Fibroblast of upper back skin (primary cell): ENCODE results near the gene ZFYVE28.
A peak's percentile ranks its signal among the peaks of the same experiment; 100 is the strongest.

ENCODE experiments used
- DNase-seq: peaks from one replicate; pipeline ENCODE4 v3.0.0-alpha.2; 2013

ZFYVE28 gene

GRCh38 chr4:2343476-2343875, 75.0 kb downstream of the ZFYVE28 start:
- no peak for DNase-seq

DNA sequence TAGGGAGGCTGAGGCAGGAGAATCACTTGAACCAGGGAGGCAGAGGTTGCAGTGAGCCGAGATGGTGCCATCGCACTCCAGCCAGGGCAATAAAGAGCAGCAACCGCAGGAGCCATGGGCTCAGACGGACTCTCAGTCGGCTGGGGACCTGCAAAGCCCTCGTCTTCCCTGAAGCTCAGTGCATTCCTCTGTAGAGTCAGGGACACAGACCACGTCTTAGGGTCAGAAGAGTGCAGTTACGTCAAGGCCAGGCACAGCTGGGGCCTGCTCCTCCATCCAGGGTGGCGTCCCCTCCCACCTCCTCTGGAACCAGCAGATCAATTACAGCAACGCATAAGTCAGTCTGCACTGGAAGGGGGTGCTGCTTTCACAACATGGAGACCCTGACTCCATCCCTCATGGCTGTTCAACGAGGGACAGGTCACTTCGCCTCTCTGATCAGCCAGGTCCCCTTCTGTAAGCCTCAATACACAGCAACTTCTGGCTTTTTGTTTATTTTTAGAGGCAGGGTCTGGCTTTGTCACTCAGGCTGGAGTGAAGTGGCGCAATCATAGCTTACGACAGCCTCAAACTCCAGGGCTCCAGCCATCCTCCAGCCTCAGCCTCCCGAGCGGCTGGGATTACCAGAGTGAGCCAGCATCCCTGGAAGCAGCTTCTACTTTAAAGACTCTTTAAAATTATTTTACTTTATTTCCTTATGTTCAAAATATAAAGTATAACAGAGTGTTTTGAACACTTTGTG, 76.4 kb downstream of the ZFYVE28 start:
- DNase-seq: no peak

DNA sequence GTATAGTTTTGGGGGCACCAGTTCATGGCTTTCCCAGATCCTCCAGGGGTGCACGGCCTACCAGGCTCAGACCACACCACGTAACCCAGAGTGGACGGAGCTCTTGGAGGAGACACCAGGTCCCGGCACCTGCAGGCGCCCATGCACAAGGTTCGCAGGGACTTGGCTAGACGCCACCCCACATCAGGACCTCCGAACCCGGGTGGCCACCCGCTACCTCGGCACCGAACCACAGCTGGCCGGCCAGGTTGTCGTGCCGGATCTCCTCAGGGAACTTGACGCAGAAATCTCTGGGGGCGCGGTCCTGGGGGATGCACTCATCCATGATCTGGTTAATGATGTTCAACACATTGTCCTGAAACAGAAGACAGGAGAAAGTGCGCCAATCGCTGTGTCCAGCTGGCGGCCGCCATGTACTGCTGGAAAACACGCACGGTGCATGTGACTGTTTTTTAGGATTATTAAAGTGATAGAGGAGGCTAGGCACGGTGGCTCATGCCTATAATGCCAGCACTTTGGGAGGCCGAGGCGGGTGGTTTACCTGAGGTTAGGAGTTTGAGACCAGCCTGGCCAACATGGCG, 77.1 kb downstream of the ZFYVE28 start:
- DNase-seq: no peak

DNA sequence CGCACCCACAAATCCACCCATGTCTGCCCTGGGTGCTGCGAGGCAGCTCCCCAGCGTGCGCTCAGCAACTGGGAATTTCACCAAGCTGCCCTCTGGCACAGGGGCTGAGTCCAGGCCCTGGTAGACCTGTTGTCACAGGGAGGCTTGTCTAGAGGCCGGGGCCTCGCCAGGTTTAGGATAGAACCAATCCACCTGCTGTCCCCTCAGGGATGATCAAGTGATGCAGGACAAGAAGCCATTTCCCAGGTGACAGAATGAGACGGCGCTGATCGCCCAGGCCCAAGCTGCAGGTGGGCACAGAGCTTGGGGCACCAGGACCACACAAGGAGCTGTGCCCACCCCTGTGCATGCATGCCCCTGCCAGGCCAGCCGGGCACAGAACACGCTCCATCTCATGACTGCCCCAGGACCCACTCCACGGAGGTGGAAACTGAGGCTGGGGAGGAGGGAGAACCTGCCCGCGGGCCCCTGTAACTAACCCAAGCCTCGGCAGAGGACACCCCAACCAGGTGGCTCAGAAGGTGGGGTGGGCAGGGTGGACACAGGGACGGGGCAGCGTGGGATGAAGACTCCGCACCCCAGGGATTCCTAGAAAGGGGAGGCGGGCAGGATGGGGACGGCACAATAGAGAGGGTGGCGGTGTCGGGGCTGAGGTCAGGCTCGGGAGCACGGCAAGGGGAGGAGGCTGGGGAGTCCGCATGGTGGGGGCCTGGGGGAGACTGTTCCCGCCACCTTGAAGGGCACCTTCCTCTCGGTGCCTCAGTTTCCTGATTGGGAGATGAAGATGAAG, 78.0 kb downstream of the ZFYVE28 start:
- no peak for DNase-seq

GRCh38 chr4:2339458-2340271, 78.8 kb downstream of the ZFYVE28 start:
- no peak for DNase-seq

DNA sequence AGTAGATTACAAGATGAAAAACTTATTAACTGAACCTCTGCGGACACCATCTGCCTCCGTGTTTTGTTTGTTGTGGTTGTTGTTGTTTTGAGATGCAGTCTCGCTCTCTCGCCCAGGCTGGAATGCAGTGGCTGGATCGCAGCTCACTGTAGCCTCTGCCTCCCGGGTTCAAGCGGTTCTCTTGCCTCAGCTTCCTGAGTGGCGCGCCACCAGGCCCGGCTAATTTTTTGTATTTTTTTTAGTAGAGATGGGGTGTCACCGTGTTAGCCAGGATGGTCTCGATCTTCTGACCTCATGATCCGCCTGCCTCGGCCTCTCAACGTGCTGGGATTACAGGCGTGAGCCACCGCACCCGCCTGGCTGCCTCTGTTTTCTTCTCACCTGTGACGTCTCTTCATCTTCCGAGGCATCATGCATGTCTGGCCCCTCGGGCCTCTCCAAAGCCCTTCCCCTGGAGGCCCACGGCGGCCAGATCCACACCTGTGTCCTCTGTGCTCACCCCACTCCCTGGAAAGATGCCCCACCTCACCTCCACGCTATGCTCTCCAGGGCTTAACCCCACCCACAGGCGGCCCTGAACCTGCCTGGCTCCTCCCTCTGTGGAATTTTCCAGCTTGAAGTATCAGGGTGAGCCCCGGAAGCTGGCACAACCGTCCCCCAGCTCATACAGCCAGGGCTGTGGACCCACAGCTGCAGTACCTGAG, 79.5 kb downstream of the ZFYVE28 start:
- DNase-seq: no peak

- DNase-seq: no peak
Observed at GRCh38 chr4:2337896-2338295, 80.5 kb downstream of the ZFYVE28 start.

- DNase-seq: no peak
Observed at GRCh38 chr4:2337131-2337723, 81.2 kb downstream of the ZFYVE28 start.

DNA sequence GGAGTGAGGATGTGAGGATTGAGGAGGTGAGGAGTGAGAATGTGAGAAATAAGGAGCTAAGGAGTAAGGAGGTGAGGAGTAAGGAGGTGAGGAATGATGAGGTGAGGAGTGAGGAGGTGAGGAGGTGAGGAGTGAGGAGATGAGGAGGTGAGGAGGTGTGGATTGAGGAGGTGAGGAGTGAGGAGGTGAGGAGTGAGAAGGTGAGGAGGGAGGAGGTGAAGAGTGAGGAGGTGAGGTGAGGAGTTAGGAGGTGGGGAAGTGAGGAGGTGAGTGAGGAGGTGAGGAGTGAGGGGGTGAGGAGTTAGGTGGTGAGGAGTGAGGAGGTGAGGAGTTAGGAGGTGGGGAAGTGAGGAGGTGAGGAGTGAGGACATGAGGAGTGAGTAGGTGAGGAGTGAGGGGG, 81.8 kb downstream of the ZFYVE28 start:
- no peak for DNase-seq

DNA sequence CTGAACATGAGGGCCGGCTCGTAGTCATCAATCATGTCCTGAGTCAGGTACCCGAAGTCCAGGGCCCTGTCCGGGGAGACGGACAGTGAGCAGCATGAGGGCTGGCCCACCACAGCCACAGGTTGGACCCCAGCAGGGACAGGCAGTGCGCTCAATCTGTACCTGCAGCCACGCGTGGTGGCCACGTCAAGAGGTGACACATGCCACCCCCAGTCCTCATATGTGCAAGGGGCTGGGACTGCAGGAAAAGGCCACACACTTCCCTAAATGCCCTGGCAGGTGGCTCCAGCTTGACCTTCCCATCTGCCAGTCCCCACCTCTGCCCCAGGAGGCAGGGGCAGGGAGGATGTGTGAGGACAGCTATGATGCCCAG, 82.7 kb downstream of the ZFYVE28 start:
- no peak for DNase-seq

DNA sequence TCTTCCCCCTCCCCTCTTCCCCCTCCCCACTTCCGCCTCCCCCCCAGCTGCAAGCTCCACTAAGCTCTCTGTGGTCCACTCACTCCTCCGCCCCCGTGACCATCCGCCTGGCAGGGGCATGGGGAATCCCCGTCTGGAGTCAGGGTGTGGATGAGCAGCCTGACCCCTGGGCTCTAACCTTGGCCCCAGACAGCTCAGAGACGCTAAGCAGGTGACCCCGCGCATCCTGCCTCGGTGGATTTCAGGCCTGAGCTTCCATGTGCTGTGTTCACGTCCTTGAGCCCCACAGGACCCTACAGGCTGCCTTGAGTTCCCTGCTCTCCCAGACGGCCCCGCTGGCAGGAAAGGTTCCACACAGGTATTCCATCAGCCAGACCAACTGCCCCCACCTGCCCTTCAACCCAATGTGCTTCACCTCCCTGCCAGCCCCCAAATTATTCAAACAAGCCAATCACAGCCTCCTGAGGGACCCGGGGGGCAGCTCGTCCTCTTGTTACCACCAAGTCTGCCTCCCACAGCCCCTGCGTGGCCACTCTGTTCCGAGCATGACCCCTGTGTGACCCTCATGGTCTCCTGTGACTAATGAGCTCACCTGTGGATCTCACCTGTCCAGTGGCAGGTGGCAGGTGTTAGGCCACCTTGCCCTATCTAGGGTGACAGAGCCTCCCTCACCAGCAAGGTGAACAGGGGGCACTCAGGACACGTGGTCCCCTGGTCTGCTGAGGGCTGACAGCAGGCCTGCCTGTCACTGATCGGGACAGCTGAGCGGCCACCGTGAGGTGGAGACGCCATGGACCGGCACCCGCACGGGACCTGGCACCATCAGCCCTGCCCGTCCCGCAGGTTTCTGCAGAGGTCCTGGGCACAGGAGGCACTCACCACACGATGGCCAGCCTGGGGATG, 83.4 kb downstream of the ZFYVE28 start:
- no peak for DNase-seq

DNA sequence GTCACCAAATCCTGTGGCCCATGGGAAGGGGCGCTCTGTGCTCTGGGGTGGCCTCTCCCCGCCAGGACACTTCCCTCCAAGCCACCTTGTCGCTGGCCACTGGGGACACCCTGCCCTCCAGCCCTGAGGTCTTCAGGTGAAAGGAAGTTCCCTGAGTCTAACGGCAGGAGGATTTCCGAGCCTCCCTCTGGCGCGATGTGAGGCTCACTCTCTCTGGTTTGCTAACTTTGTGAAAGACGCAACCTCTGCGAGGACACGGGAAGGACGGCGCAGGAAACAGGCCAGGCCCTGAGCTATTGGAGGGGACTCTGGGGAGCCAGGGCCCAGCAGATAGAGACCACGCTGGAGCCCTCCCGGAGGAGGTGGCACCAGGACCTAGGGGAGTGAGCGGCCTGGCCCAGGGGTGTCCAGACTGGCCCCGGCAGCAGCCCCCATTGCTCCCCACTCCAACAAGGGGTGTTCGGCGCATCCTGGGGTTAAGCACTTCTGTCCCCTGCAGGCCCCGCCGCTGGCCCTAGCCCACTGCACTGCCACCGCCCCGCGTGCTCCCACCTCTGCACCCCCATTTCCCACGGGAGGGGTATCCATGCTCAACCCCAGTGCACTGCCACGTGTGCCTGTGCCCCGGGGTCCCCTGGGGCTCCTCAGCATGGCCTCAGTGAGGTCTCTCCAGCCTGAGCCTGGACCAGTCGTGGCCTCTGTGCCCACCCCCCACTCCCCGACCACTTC, 84.4 kb downstream of the ZFYVE28 start:
- DNase-seq: no peak

DNA sequence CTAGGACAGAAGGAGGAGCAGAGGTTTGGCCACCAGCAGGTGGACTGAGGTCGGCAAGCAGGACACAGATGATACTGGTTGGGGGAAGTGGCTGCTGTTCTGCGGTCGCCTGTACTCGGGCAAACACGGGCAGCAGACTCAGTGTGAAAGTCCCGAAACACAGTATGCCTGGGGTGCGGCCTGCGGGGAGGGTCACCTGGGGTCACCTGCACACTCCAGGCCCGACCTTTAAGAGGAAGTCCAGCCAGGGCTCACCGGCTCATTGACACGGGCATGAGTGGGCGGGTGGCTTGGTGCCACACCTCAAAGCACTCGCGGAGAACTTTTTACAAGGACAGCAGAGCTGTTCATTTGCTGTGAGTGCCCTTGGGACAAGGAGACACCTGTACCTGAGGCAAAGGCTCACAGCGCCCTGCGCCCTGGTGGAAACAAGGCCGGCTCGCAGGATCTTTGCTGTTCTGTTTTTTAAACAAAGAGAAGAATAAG, 85.0 kb downstream of the ZFYVE28 start:
- no peak for DNase-seq

- DNase-seq: no peak
Observed at GRCh38 chr4:2332976-2333319, 85.5 kb downstream of the ZFYVE28 start.

GRCh38 chr4:2332201-2332975, 86.1 kb downstream of the ZFYVE28 start:
- no peak for DNase-seq

DNA sequence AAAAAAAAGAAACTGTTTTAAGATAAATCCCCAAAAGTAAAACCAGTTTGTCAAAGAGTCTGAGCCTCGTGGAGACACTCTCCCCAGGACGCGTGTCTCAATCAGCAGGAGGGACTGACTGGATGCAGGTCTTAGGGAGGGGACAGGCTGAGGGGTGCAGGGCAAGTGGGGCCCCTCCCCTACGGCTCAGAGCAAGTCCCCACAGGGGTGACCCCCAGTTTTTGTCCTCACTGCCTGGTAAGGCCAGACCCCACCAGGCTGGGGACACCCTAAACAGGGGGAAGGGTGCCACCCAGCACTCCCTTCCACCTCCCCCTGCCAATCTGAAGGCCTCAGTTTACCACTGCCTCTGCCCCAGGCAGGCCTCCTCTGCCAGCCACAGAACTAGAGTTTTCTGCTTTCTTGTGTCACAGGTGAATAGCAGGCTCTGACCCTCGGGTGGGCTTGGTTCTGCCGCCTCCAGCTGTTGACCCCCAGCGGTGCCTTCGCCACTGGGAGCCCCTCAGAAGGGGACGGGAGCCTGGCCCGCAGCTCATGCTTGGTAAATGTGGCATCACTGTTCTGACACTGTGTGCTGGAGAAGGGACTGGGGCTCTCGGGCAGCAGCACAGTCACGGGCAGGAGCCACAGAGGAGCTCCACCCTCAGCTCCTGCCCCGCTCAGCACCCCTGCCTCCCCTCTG, 86.8 kb downstream of the ZFYVE28 start:
- DNase-seq: no peak

GRCh38 chr4:2331043-2331420, 87.4 kb downstream of the ZFYVE28 start:
- no peak for DNase-seq

DNA sequence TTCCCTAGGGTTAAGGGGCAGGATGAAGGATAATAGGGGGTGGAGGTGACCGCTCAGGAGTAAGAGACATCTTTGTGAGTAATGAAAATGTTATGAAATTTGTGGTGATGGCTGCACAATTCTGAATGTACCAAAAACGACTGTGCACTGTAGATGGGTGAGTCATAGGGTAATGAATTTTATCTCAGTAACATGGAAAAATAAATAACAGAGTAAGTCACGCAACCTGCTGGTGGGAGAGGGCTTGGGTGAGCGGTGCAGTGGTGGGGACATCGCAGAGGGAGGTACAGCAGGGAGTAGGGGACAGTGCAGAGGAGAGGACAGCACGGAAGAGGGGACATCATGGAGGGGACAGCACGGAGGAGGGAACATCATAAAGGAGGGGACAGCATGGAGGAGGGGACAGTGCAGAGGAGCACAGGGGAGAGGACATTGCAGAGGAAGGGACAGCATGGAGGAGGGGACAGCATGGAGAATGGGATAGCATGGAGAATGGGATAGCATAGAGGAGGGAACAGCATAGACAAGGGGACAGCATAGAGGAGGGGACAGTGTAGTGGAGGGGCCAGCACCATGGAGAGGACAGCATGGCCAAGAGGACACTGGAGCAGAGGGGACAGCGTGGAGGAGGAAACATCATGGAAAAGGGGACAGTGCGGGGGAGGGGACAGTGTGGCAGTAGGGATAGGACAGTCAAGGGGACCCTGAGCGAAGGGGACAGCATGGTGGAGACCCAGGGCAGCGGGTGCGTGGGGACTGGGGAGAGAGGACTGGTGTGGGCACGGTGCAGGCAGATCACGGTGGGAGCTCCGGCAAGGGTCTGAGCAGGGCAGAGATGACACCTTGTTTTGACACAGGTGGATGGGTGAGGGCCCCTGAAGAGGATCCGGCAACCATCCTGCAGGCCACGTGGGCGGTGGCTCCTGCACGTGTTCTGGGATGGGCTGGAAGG, 88.1 kb downstream of the ZFYVE28 start:
- DNase-seq: peak; percentile 95
